Smooth muscle cell (in vitro differentiated cells): ENCODE results near the gene KLK10. TPM values are rescaled to one million over a fixed set of nuclear protein-coding genes. Genes with fewer than 3 reads are reported as not detected.

Experiments used
- DNase-seq: peaks from one replicate; lab custom pipeline; 2025; ENCODE audit not compliant: unreplicated experiment; lab: John Stamatoyannopoulos, UW
- H2AFZ ChIP-seq: fragments of 200-600 bp; sonication (generic); 2 replicates; pipeline ENCODE4 v1.6.0; 2016; ENCODE audit warnings: antibody characterized with exemption, low read depth, mild to moderate bottlenecking
- H3F3A ChIP-seq: fragments of 200-600 bp; sonication (generic); 2 replicates; pipeline ENCODE4 v1.6.0; 2017; ENCODE audit warnings: antibody characterized with exemption, low read depth
- H3K27ac ChIP-seq: fragments of 200-600 bp; sonication (generic); 2 replicates; pipeline ENCODE4 v1.5.1; 2016; ENCODE audit warnings: low read depth, mild to moderate bottlenecking
- H3K27me3 ChIP-seq: fragments of 200-600 bp; sonication (generic); 2 replicates; pipeline ENCODE4 v1.6.1; 2016; ENCODE audit warnings: low read depth, mild to moderate bottlenecking
- H3K36me3 ChIP-seq: fragments of 200-600 bp; sonication (generic); 2 replicates; pipeline ENCODE4 v1.5.1; 2016; ENCODE audit warnings: low read depth
- H3K4me1 ChIP-seq: fragments of 200-600 bp; sonication (generic); 2 replicates; pipeline ENCODE4 v1.5.1; 2016; ENCODE audit warnings: low read depth
- H3K4me2 ChIP-seq: fragments of 200-600 bp; sonication (generic); 2 replicates; pipeline ENCODE4 v1.6.0; 2016; ENCODE audit warnings: mild to moderate bottlenecking
- H3K4me3 ChIP-seq: fragments of 200-600 bp; sonication (generic); 2 replicates; pipeline ENCODE4 v1.5.1; 2016; ENCODE audit warnings: mild to moderate bottlenecking
- H3K79me2 ChIP-seq: fragments of 200-600 bp; sonication (generic); 2 replicates; pipeline ENCODE4 v1.6.0; 2016; ENCODE audit warnings: low read depth, mild to moderate bottlenecking
- H3K9ac ChIP-seq: fragments of 200-600 bp; sonication (generic); 2 replicates; pipeline ENCODE4 v1.6.0; 2016; ENCODE audit warnings: low read depth
- H3K9me3 ChIP-seq: fragments of 200-600 bp; sonication (generic); replicated peaks from 2 replicates; pipeline ENCODE4 v1.5.1; 2016; ENCODE audit warnings: low read depth
- H4K20me1 ChIP-seq: fragments of 200-600 bp; sonication (generic); 2 replicates; pipeline ENCODE4 v1.6.0; 2016; ENCODE audit warnings: low read depth
- CTCF ChIP-seq: fragments of 200-600 bp; sonication (generic); IDR thresholded peaks from 2 replicates; pipeline ENCODE4 v1.5.1; 2017; ENCODE audit warnings: borderline replicate concordance, mild to moderate bottlenecking, antibody characterized with exemption; ENCODE audit not compliant: insufficient read depth, poor library complexity, severe bottlenecking
- WGBS: methylation state at CpG from one replicate; pipeline ENCODE4 v1.1.7; 2016; ENCODE audit warnings: low lambda C conversion rate; 5-methylcytosine and 5-hydroxymethylcytosine counted together
- polyA plus RNA-seq: library from polyadenylated mRNA; unstranded; fragments of >200 nt; fragmentation: Nextera tagmentation; extraction: Ambion mirVana; gene quantifications from 2 replicates; pipeline ENCODE4 v1.2.1, GENCODE V29; 2016
- total RNA-seq: library from RNA; depleted of rRNA; stranded (reverse); fragments of >200 nt; gene quantifications from 2 replicates; pipeline ENCODE4 v1.2.3, GENCODE V29; 2014

The KLK10 gene
- total and polyA plus RNA-seq, 2 experiments from 2014 or later, result 3.6 to 8.5 TPM

- no peaks in the 10 kb centered on the region for H4K20me1 ChIP-seq
- no peak overlapping the region for H3K4me3 ChIP-seq
- no peaks in the 10 kb centered on the region for H3K4me1 ChIP-seq
- no peak for TF ChIP-seq CTCF
- H3K9ac ChIP-seq, result no peak overlapping the region
- H3K79me2 ChIP-seq, result no peaks in the 10 kb centered on the region
- no peaks in the 10 kb centered on the region for H3F3A ChIP-seq
- no peak overlapping the region for H3K27ac ChIP-seq
- no peaks in the 10 kb centered on the region for H3K36me3 ChIP-seq
- no peak overlapping the region for H3K4me2 ChIP-seq
- no peak overlapping the region for H2AFZ ChIP-seq
- H3K9me3 ChIP-seq, result no peaks in the 10 kb centered on the region
- 92% methylated on average over 6 of the region's 6 CpGs for WGBS
- DNase-seq, result no peak
- no peaks in the 10 kb centered on the region for H3K27me3 ChIP-seq
These were observed 56.1 kb downstream of the KLK10 start for GRCh38 chr19:50963381-50963780.

Other genes with a start within 250 kb of the KLK10 start
- not detected in 2 replicates for gene GPR32, start 249.2 kb downstream of the KLK10 start, total RNA-seq
- not detected in 2 replicates for gene GPR32, start 249.2 kb downstream of the KLK10 start, polyA plus RNA-seq
- gene ACP4, start 229.3 kb downstream of the KLK10 start, total RNA-seq, result not detected in 2 replicates
- gene ACP4, start 229.3 kb downstream of the KLK10 start, polyA plus RNA-seq, result 0.26 TPM in 2 replicates
- gene KLK1, start 195.9 kb downstream of the KLK10 start, total RNA-seq, result 0.85 TPM in 1 of 2 replicates, not detected in the other
- gene KLK1, start 195.9 kb downstream of the KLK10 start, polyA plus RNA-seq, result not detected in 2 replicates
- gene KLK15, start 186.1 kb downstream of the KLK10 start, total RNA-seq, result not detected in 2 replicates
- not detected in 2 replicates for gene KLK15, start 186.1 kb downstream of the KLK10 start, polyA plus RNA-seq
- not detected in 2 replicates for gene KLK3, start 164.8 kb downstream of the KLK10 start, total RNA-seq
- gene KLK3, start 164.8 kb downstream of the KLK10 start, polyA plus RNA-seq, result not detected in 2 replicates
- not detected in 2 replicates for gene KLK2, start 146.3 kb downstream of the KLK10 start, total RNA-seq
- gene KLK2, start 146.3 kb downstream of the KLK10 start, polyA plus RNA-seq, result not detected in 2 replicates
- not detected in 2 replicates for gene KLK4, start 108.3 kb downstream of the KLK10 start, total RNA-seq
- gene KLK4, start 108.3 kb downstream of the KLK10 start, polyA plus RNA-seq, result 0.80 and 0.82 TPM in 2 replicates
- gene KLK5, start 66.7 kb downstream of the KLK10 start, total RNA-seq, result 0.18 and 1.2 TPM in 2 replicates
- 0.38 TPM in 1 of 2 replicates, not detected in the other for gene KLK5, start 66.7 kb downstream of the KLK10 start, polyA plus RNA-seq
- 9.5 and 20.7 TPM in 2 replicates for gene KLK6, start 50.1 kb downstream of the KLK10 start, total RNA-seq
- 7.1 and 29.5 TPM in 2 replicates for gene KLK6, start 50.1 kb downstream of the KLK10 start, polyA plus RNA-seq
- gene KLK7, start 35.8 kb downstream of the KLK10 start, total RNA-seq, result 5.8 TPM in 1 of 2 replicates, not detected in the other
- 0.25 TPM in 1 of 2 replicates, not detected in the other for gene KLK7, start 35.8 kb downstream of the KLK10 start, polyA plus RNA-seq
- 1.7 and 11.6 TPM in 2 replicates for gene KLK8, start 18.1 kb downstream of the KLK10 start, total RNA-seq
- 4.3 TPM in 1 of 2 replicates, not detected in the other for gene KLK8, start 18.1 kb downstream of the KLK10 start, polyA plus RNA-seq
- gene KLK11, start 6.9 kb upstream of the KLK10 start, total RNA-seq, result 2.1 and 3.2 TPM in 2 replicates
- gene KLK11, start 6.9 kb upstream of the KLK10 start, polyA plus RNA-seq, result 0.97 TPM in 1 of 2 replicates, not detected in the other
- 0.81 and 1.9 TPM in 2 replicates for gene KLK12, start 15.3 kb upstream of the KLK10 start, total RNA-seq
- 1.7 and 2.2 TPM in 2 replicates for gene KLK12, start 15.3 kb upstream of the KLK10 start, polyA plus RNA-seq
- gene KLK13, start 45.4 kb upstream of the KLK10 start, total RNA-seq, result 0.72 and 1.6 TPM in 2 replicates
- 0.19 and 1.3 TPM in 2 replicates for gene KLK13, start 45.4 kb upstream of the KLK10 start, polyA plus RNA-seq
- 5.5 and 12.3 TPM in 2 replicates for gene KLK14, start 63.2 kb upstream of the KLK10 start, total RNA-seq
- gene KLK14, start 63.2 kb upstream of the KLK10 start, polyA plus RNA-seq, result 2.0 and 7.7 TPM in 2 replicates
- 4.7 and 5.1 TPM in 2 replicates for gene CTU1, start 88.7 kb upstream of the KLK10 start, total RNA-seq
- gene CTU1, start 88.7 kb upstream of the KLK10 start, polyA plus RNA-seq, result 9.8 and 11.2 TPM in 2 replicates
- gene SIGLEC9, start 105.2 kb upstream of the KLK10 start, total RNA-seq, result not detected in 2 replicates
- not detected in 2 replicates for gene SIGLEC9, start 105.2 kb upstream of the KLK10 start, polyA plus RNA-seq
- not detected in 2 replicates for gene SIGLEC7, start 122.6 kb upstream of the KLK10 start, total RNA-seq
- not detected in 2 replicates for gene SIGLEC7, start 122.6 kb upstream of the KLK10 start, polyA plus RNA-seq
- gene CD33, start 205.4 kb upstream of the KLK10 start, total RNA-seq, result not detected in 2 replicates
- gene CD33, start 205.4 kb upstream of the KLK10 start, polyA plus RNA-seq, result not detected in 2 replicates
- not detected in 2 replicates for gene SIGLECL1, start 231.4 kb upstream of the KLK10 start, total RNA-seq
- gene SIGLECL1, start 231.4 kb upstream of the KLK10 start, polyA plus RNA-seq, result not detected in 2 replicates